Mesendoderm (in vitro differentiated cells): ENCODE results near the gene ATP9A.

ENCODE experiments used
- DNase-seq: peaks from one replicate; pipeline ENCODE4 v3.0.0; 2013
- H2AK5ac ChIP-seq: 2 replicates; pipeline ENCODE4 v1.6.1; 2013; ENCODE audit warnings: low read length, inconsistent platforms
- H2BK120ac ChIP-seq: 2 replicates; pipeline ENCODE4 v1.6.1; 2013; ENCODE audit warnings: low read depth, mild to moderate bottlenecking, low read length, moderate library complexity, mixed read lengths
- H2BK15ac ChIP-seq: replicated peaks from 2 replicates; pipeline ENCODE4 v1.6.1; 2013; ENCODE audit warnings: low read depth, mild to moderate bottlenecking, moderate library complexity
- H2BK5ac ChIP-seq: 2 replicates; pipeline ENCODE4 v1.6.1; 2013; ENCODE audit warnings: low read length, inconsistent platforms
- H3K18ac ChIP-seq: 2 replicates; pipeline ENCODE4 v1.6.1; 2013; ENCODE audit warnings: mild to moderate bottlenecking, low read length, mixed read lengths
- H3K23ac ChIP-seq: one replicate; pipeline ENCODE4 v1.6.1; 2013; ENCODE audit warnings: low read length
- H3K27ac ChIP-seq: 2 replicates; pipeline ENCODE4 v1.5.1; 2013; ENCODE audit warnings: low read depth, mild to moderate bottlenecking, inconsistent platforms, low read length, moderate library complexity
- H3K27me3 ChIP-seq: 2 replicates; pipeline ENCODE4 v1.6.1; 2013; ENCODE audit warnings: low read length, control low read depth, mild to moderate bottlenecking, inconsistent platforms; ENCODE audit not compliant: insufficient read depth, poor library complexity
- H3K36me3 ChIP-seq: 2 replicates; pipeline ENCODE4 v1.6.1; 2013; ENCODE audit warnings: low read length, inconsistent platforms; ENCODE audit not compliant: control insufficient read depth, insufficient read depth
- H3K4ac ChIP-seq: one replicate; pipeline ENCODE4 v1.6.1; 2013; ENCODE audit warnings: low read depth, mild to moderate bottlenecking, low read length, moderate library complexity
- H3K4me1 ChIP-seq: 2 replicates; pipeline ENCODE4 v1.6.1; 2013; ENCODE audit warnings: low read depth, low read length, inconsistent platforms; ENCODE audit not compliant: control insufficient read depth
- H3K4me2 ChIP-seq: 2 replicates; pipeline ENCODE4 v1.6.1; 2013; ENCODE audit warnings: low read length
- H3K4me3 ChIP-seq: 2 replicates; pipeline ENCODE4 v1.5.1; 2013; ENCODE audit warnings: mild to moderate bottlenecking, low read length
- H3K56ac ChIP-seq: one replicate; pipeline ENCODE4 v1.6.1; 2013; ENCODE audit warnings: low read length
- H3K79me1 ChIP-seq: 2 replicates; pipeline ENCODE4 v1.6.1; 2013; ENCODE audit warnings: low read length, inconsistent platforms
- H3K79me2 ChIP-seq: 2 replicates; pipeline ENCODE4 v1.6.1; 2013; ENCODE audit warnings: mild to moderate bottlenecking, low read length; ENCODE audit not compliant: control insufficient read depth, insufficient read depth
- H3K9ac ChIP-seq: 2 replicates; pipeline ENCODE4 v1.6.1; 2013; ENCODE audit warnings: low read length, inconsistent platforms
- H4K5ac ChIP-seq: one replicate; pipeline ENCODE4 v1.6.1; 2013; ENCODE audit warnings: low read length
- H4K8ac ChIP-seq: one replicate; pipeline ENCODE4 v1.6.1; 2013; ENCODE audit warnings: low read depth, mild to moderate bottlenecking, control low read depth, low read length, moderate library complexity
- WGBS: extraction: QIAGEN DNeasy Blood & Tissue Kit; methylation state at CpG from one replicate; pipeline ENCODE4 v1.1.7; 2013; ENCODE audit warnings: low lambda C conversion rate, missing lambda C conversion rate; ENCODE audit not compliant: insufficient coverage; ENCODE audit errors: extremely low coverage; 5-methylcytosine and 5-hydroxymethylcytosine counted together

Gene ATP9A

GRCh38 chr20:51566594-51566993 is 201.6 kb downstream of the ATP9A start:
- Histone ChIP-seq H3K9ac (no peak overlapping the region), H3K27ac (no peak overlapping the region), H2BK15ac (no peak overlapping the region), H3K27me3 (peaks cover 8% of the 10 kb centered on the region), H3K4ac (no peak overlapping the region), H4K8ac (no peak overlapping the region), H3K23ac (no peak overlapping the region), H2BK5ac (no peak overlapping the region), H3K18ac (no peak overlapping the region), H3K79me2 (no peaks in the 10 kb centered on the region), H3K4me3 (no peak overlapping the region), H2BK120ac (no peak overlapping the region), H3K56ac (no peak overlapping the region), H3K4me1 (peaks cover 4% of the 10 kb centered on the region), H3K4me2 (no peak overlapping the region), H2AK5ac (no peak overlapping the region), H3K36me3 (no peaks in the 10 kb centered on the region), H4K5ac (no peak overlapping the region), H3K79me1 (no peaks in the 10 kb centered on the region)
- no CpG with 5 or more reads among the region's 4 CpGs for WGBS
- DNase-seq: no peak

GRCh38 chr20:51565298-51566144 is 202.7 kb downstream of the ATP9A start:
- DNase-seq: no peak
- Histone ChIP-seq H3K18ac (no peak overlapping the region), H3K9ac (no peak overlapping the region), H3K4me2 (no peak overlapping the region), H4K8ac (no peak overlapping the region), H3K4me1 (peaks cover 5% of the 10 kb centered on the region), H3K79me2 (no peaks in the 10 kb centered on the region), H3K27me3 (peaks cover 11% of the 10 kb centered on the region), H3K27ac (no peak overlapping the region), H2BK120ac (no peak overlapping the region), H4K5ac (no peak overlapping the region), H2BK15ac (no peak overlapping the region), H3K56ac (no peak overlapping the region), H3K36me3 (no peaks in the 10 kb centered on the region), H3K4ac (no peak overlapping the region), H2BK5ac (no peak overlapping the region), H3K23ac (no peak overlapping the region), H3K79me1 (no peaks in the 10 kb centered on the region), H2AK5ac (no peak overlapping the region), H3K4me3 (no peak overlapping the region)
- no CpG with 5 or more reads among the region's 14 CpGs for WGBS

- no peak overlapping the region for H2AK5ac ChIP-seq
- no peak overlapping the region for H3K9ac ChIP-seq
- H3K27me3 ChIP-seq: peaks cover 13% of the 10 kb centered on the region
- H3K79me1 ChIP-seq: no peaks in the 10 kb centered on the region
- no peak overlapping the region for H3K18ac ChIP-seq
- H2BK5ac ChIP-seq: no peak overlapping the region
- peak; percentile 83 for DNase-seq
- no peak overlapping the region for H4K8ac ChIP-seq
- H3K27ac ChIP-seq: no peak overlapping the region
- no peak overlapping the region for H3K4ac ChIP-seq
- no peak overlapping the region for H2BK15ac ChIP-seq
- no peak overlapping the region for H3K4me2 ChIP-seq
- no peak overlapping the region for H4K5ac ChIP-seq
- WGBS: no CpG with 5 or more reads among the region's 15 CpGs
- no peaks in the 10 kb centered on the region for H3K36me3 ChIP-seq
- no peaks in the 10 kb centered on the region for H3K79me2 ChIP-seq
- H3K4me3 ChIP-seq: no peak overlapping the region
- no peak overlapping the region for H3K56ac ChIP-seq
- H2BK120ac ChIP-seq: no peak overlapping the region
- H3K4me1 ChIP-seq: peaks cover 5% of the 10 kb centered on the region
- no peak overlapping the region for H3K23ac ChIP-seq
These were observed 204.5 kb downstream of the ATP9A start for GRCh38 chr20:51563486-51564332.

- no peak overlapping the region for H3K9ac ChIP-seq
- H3K79me1 ChIP-seq: no peaks in the 10 kb centered on the region
- H3K4me1 ChIP-seq: peaks cover 5% of the 10 kb centered on the region
- no peak overlapping the region for H3K18ac ChIP-seq
- no peak overlapping the region for H4K8ac ChIP-seq
- peak overlapping the region; percentile 100 for H3K4me2 ChIP-seq
- no peak overlapping the region for H3K4me3 ChIP-seq
- H2AK5ac ChIP-seq: no peak overlapping the region
- no peak for DNase-seq
- no peak overlapping the region for H3K23ac ChIP-seq
- H3K4ac ChIP-seq: no peak overlapping the region
- H3K56ac ChIP-seq: no peak overlapping the region
- no peak overlapping the region for H3K27ac ChIP-seq
- no peak overlapping the region for H2BK5ac ChIP-seq
- H4K5ac ChIP-seq: no peak overlapping the region
- H3K36me3 ChIP-seq: no peaks in the 10 kb centered on the region
- no peak overlapping the region for H2BK15ac ChIP-seq
- WGBS: no CpG with 5 or more reads among the region's 9 CpGs
- H3K27me3 ChIP-seq: peaks cover 13% of the 10 kb centered on the region
- H3K79me2 ChIP-seq: no peaks in the 10 kb centered on the region
- no peak overlapping the region for H2BK120ac ChIP-seq
These were observed 205.1 kb downstream of the ATP9A start for GRCh38 chr20:51563174-51563485.

GRCh38 chr20:51562332-51563173 is 205.6 kb downstream of the ATP9A start:
- peak; percentile 91 for DNase-seq
- peak overlapping the region; percentile 61 for H3K9ac ChIP-seq
- H2BK5ac ChIP-seq: no peak overlapping the region
- H3K36me3 ChIP-seq: no peaks in the 10 kb centered on the region
- H3K4me2 ChIP-seq: peak overlapping the region; percentile 100
- WGBS: no CpG with 5 or more reads among the region's 76 CpGs
- no peak overlapping the region for H3K27ac ChIP-seq
- H3K79me1 ChIP-seq: no peaks in the 10 kb centered on the region
- H3K4ac ChIP-seq: no peak overlapping the region
- H3K4me3 ChIP-seq: peak overlapping the region; percentile 7
- no peak overlapping the region for H2BK120ac ChIP-seq
- H3K23ac ChIP-seq: no peak overlapping the region
- no peak overlapping the region for H2AK5ac ChIP-seq
- H3K56ac ChIP-seq: peak overlapping the region; percentile 81
- no peak overlapping the region for H4K8ac ChIP-seq
- H3K18ac ChIP-seq: no peak overlapping the region
- H3K4me1 ChIP-seq: peaks cover 5% of the 10 kb centered on the region
- no peak overlapping the region for H4K5ac ChIP-seq
- H3K79me2 ChIP-seq: no peaks in the 10 kb centered on the region
- H2BK15ac ChIP-seq: no peak overlapping the region
- peaks cover 13% of the 10 kb centered on the region for H3K27me3 ChIP-seq
